Epidermal melanocyte (primary cell): Measurements from ENCODE around the gene ATG10.
A peak's percentile ranks its signal among the peaks of the same experiment; 100 is the strongest.

Experiments used
- DNase-seq: peaks from one replicate; pipeline ENCODE4 v3.0.0; 2011; ENCODE audit warnings: low spot score; ENCODE audit not compliant: insufficient read length

ATG10 gene

GRCh38 chr5:82164176-82164976 is 192.6 kb downstream of the ATG10 start:
- no peak for DNase-seq

GRCh38 chr5:82164977-82165713 is 193.3 kb downstream of the ATG10 start:
- no peak for DNase-seq

- peak; percentile 64 for DNase-seq
Measured at GRCh38 chr5:82165740-82166530, 194.1 kb downstream of the ATG10 start.

GRCh38 chr5:82167372-82167935 is 195.6 kb downstream of the ATG10 start:
- no peak for DNase-seq

GRCh38 chr5:82168294-82168693 is 196.5 kb downstream of the ATG10 start:
- no peak for DNase-seq

GRCh38 chr5:82169892-82170291 is 198.1 kb downstream of the ATG10 start:
- no peak for DNase-seq

- DNase-seq = no peak
Measured at GRCh38 chr5:82174128-82174918, 202.5 kb downstream of the ATG10 start.

GRCh38 chr5:82174919-82175219 is 203.0 kb downstream of the ATG10 start:
- no peak for DNase-seq

GRCh38 chr5:82176115-82176814 is 204.4 kb downstream of the ATG10 start:
- no peak for DNase-seq

- DNase-seq = no peak
Measured at GRCh38 chr5:82178378-82178777, 206.6 kb downstream of the ATG10 start.

GRCh38 chr5:82182662-82183061 is 210.8 kb downstream of the ATG10 start:
- no peak for DNase-seq

- no peak for DNase-seq
Measured at GRCh38 chr5:82183828-82184227, 212.0 kb downstream of the ATG10 start.

- no peak for DNase-seq
Measured at GRCh38 chr5:82185851-82186250, 214.0 kb downstream of the ATG10 start.

GRCh38 chr5:82197550-82197949 is 225.7 kb downstream of the ATG10 start:
- no peak for DNase-seq

GRCh38 chr5:82204567-82204966 is 232.7 kb downstream of the ATG10 start:
- DNase-seq = no peak

- no peak for DNase-seq
Measured at GRCh38 chr5:82205005-82205404, 233.2 kb downstream of the ATG10 start.

- DNase-seq = no peak
Measured at GRCh38 chr5:82208371-82208770, 236.5 kb downstream of the ATG10 start.

- DNase-seq = no peak
Measured at GRCh38 chr5:82211855-82212572, 240.2 kb downstream of the ATG10 start.

- no peak for DNase-seq
Measured at GRCh38 chr5:82217917-82218316, 246.1 kb downstream of the ATG10 start.
